Measurements from ENCODE around the gene DEPDC1B.
"Not testable (repeated sequence)": the region's sequence is repeated elsewhere in the genome, so short reads cannot be mapped to it uniquely, and the experiment has no call there.

Gene DEPDC1B

GRCh38 chr5:60648175-60648574 lies 51.8 kb downstream of the DEPDC1B start:
- no peak for DNase-seq (ENCODE audit: low read depth in 2 of 2)

GRCh38 chr5:60640901-60641300 lies 59.1 kb downstream of the DEPDC1B start:
- no peak for DNase-seq (ENCODE audit: low read depth in 2 of 2)

- no peak for DNase-seq (ENCODE audit: low read depth in 2 of 2)
Observed at GRCh38 chr5:60639544-60639943, 60.4 kb downstream of the DEPDC1B start.

GRCh38 chr5:60638300-60638699 lies 61.7 kb downstream of the DEPDC1B start:
- no peak for DNase-seq (ENCODE audit: low read depth in 2 of 2)

- no peak for DNase-seq (ENCODE audit: low read depth in 2 of 2)
Observed at GRCh38 chr5:60636644-60637043, 63.3 kb downstream of the DEPDC1B start.

GRCh38 chr5:60636001-60636400 lies 64.0 kb downstream of the DEPDC1B start:
- DNase-seq (ENCODE audit: low read depth in 2 of 2) = no peak

- no peak for DNase-seq (ENCODE audit: low read depth in 2 of 2)
Observed at GRCh38 chr5:60634051-60634450, 65.9 kb downstream of the DEPDC1B start.

GRCh38 chr5:60633341-60633740 lies 66.6 kb downstream of the DEPDC1B start:
- no peak for DNase-seq (ENCODE audit: low read depth in 2 of 2)

GRCh38 chr5:60632153-60632552 lies 67.8 kb downstream of the DEPDC1B start:
- no peak for DNase-seq (ENCODE audit: low read depth in 2 of 2)

- no peak for DNase-seq (ENCODE audit: low read depth in 2 of 2)
Observed at GRCh38 chr5:60630836-60631235, 69.1 kb downstream of the DEPDC1B start.

- DNase-seq (ENCODE audit: low read depth in 2 of 2) = no peak
Observed at GRCh38 chr5:60630179-60630578, 69.8 kb downstream of the DEPDC1B start.

- not testable (repeated sequence) for DNase-seq (ENCODE audit: low read depth in 2 of 2)
Observed at GRCh38 chr5:60624875-60625274, 75.1 kb downstream of the DEPDC1B start.

- not testable (repeated sequence) for DNase-seq (ENCODE audit: low read depth in 2 of 2)
Observed at GRCh38 chr5:60620752-60621151, 79.2 kb downstream of the DEPDC1B start.

GRCh38 chr5:60613826-60614225 lies 86.1 kb downstream of the DEPDC1B start:
- DNase-seq (ENCODE audit: low read depth in 2 of 2) = no peak

GRCh38 chr5:60611099-60611740 lies 88.7 kb downstream of the DEPDC1B start:
- no peak for DNase-seq (ENCODE audit: low read depth in 2 of 2)

GRCh38 chr5:60604771-60605170 lies 95.2 kb downstream of the DEPDC1B start:
- DNase-seq (ENCODE audit: low read depth in 2 of 2) = no peak

GRCh38 chr5:60598424-60598823 lies 101.5 kb downstream of the DEPDC1B start:
- DNase-seq (ENCODE audit: low read depth in 2 of 2) = no peak

- DNase-seq (ENCODE audit: low read depth in 2 of 2) = no peak
Observed at GRCh38 chr5:60597572-60598320, 102.2 kb downstream of the DEPDC1B start.

- DNase-seq (ENCODE audit: low read depth in 2 of 2) = no peak
Observed at GRCh38 chr5:60594715-60595477, 105.1 kb downstream of the DEPDC1B start.

- no peak for DNase-seq (ENCODE audit: low read depth in 2 of 2)
Observed at GRCh38 chr5:60590172-60590571, 109.8 kb downstream of the DEPDC1B start.

- not testable (repeated sequence) for DNase-seq (ENCODE audit: low read depth in 2 of 2)
Observed at GRCh38 chr5:60587312-60587711, 112.7 kb downstream of the DEPDC1B start.

GRCh38 chr5:60586307-60586901 lies 113.6 kb downstream of the DEPDC1B start:
- DNase-seq (ENCODE audit: low read depth in 2 of 2) = no peak

Data from activated CD8-positive, alpha-beta memory T cell treated with anti-CD3 and anti-CD28 coated beads for 4 hours (primary cell).